Testis (tissue), 3 donors: ENCODE measurements around the gene APOB. TPM values are rescaled to one million over a fixed set of nuclear protein-coding genes. Genes with fewer than 3 reads are reported as not detected.

Source experiments
- DNase-seq: peaks from one replicate; pipeline ENCODE4 v3.0.0-alpha.2; 2019
- H3K27ac ChIP-seq, 2 donors: fragments of 200-600 bp; sonication (generic); one replicate each; pipeline ENCODE4 v1.5.1; 2019
- H3K27me3 ChIP-seq: fragments of 200-600 bp; sonication (generic); one replicate; pipeline ENCODE4 v1.5.1; 2019
- H3K36me3 ChIP-seq: fragments of 200-600 bp; sonication (generic); one replicate; pipeline ENCODE4 v1.5.1; 2017; ENCODE audit warnings: low read depth; ENCODE audit errors: missing control alignments
- H3K4me1 ChIP-seq: fragments of 200-600 bp; sonication (generic); one replicate; pipeline ENCODE4 v1.5.1; 2019
- H3K4me3 ChIP-seq, 2 donors: fragments of 200-600 bp; sonication (generic); one replicate each; pipeline ENCODE4 v1.5.1; 2017 to 2019
- H3K9me3 ChIP-seq: fragments of 200-600 bp; sonication (generic); one replicate; pipeline ENCODE4 v1.5.1; 2017
- POLR2A ChIP-seq: fragments of 450-650 bp; IDR thresholded peaks from one replicate; pipeline ENCODE4 v1.6.1; 2017; ENCODE audit warnings: antibody characterized with exemption, mild to moderate bottlenecking, moderate library complexity
- WGBS, 2 donors: methylation state at CpG; one replicate each; pipeline ENCODE4 v1.1.5; 2018; 5-methylcytosine and 5-hydroxymethylcytosine counted together
- intact Hi-C: fragments of 100-400 bp; cut with DNase I; formaldehyde crosslinking; loops from one replicate; pipeline ENCODE4 v1.15.1; 2023; ENCODE audit warnings: low total_unique reads
- polyA plus RNA-seq: library from polyadenylated mRNA; stranded (reverse); fragments of 350-450 nt; fragmentation: Illumina TruSeq; extraction: RNeasy Lipid Tissue Mini Kit (QIAGEN cat#74804); gene quantifications from one replicate; pipeline ENCODE4 v1.2.3, GENCODE V29; 2014; ENCODE audit warnings: low read depth, low replicate concordance; ENCODE audit not compliant: insufficient read depth
- total RNA-seq, 2 donors: library from RNA; depleted of rRNA; stranded (reverse); fragments of >200 nt; gene quantifications; one replicate each; pipeline ENCODE4 v1.2.3, GENCODE V29; 2016
- TF ChIP-seq, protein P1 (sequence below), 3 experiments: fragments of 450-650 bp in 2 of 3; fragments of 200-600 bp in 1 of 3; sonication (generic) in 1 of 3; IDR thresholded peaks; one replicate each; pipeline ENCODE4 v1.5.1; 2016 to 2019; ENCODE audit warnings: antibody characterized with exemption in 3 of 3, mild to moderate bottlenecking in 2 of 3, moderate library complexity in 1 of 3

Gene APOB
- total and polyA plus RNA-seq, 3 donors from 2014 or later: 0.30 to 0.81 (median 0.39) TPM

DNA sequence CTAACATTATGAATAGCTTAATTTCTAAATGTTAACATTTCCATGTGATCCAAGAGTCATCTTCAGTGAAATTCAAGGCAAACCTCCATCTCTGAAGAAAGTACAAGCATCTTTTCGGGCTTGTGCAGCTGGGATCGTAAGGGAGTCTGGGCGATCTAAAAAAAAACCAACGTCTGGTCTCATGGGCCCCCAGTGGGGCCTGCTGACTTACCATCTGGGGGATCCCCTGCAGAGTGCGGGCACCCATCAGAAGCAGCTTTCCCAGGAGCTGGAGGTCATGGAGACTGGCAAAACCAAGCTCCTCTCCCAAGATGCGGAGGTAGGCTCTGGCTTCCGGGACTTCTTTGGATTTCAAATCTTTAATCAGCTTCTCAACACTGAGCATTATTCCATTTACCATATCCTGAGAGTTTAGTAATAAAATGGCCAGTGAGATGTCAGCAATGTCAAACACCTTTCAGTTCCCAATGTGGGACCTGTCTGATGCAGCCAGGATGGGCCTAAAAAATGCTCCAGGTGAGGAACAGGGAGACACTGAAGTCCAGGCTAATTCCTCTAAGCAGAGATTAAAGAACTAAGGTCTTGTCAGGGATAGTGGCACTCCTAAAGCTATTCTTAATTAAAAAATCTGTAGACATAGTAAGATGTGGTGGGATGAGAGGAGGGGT is 19.0 kb downstream of the APOB start:
- Histone ChIP-seq H3K4me1 (no peaks in the 10 kb centered on the region), H3K27ac (no peak overlapping the region), H3K36me3 (no peaks in the 10 kb centered on the region), H3K27me3 (no peaks in the 10 kb centered on the region), H3K9me3 (no peaks in the 10 kb centered on the region), H3K4me3 (no peak overlapping the region)
- TF ChIP-seq, protein P1, sequence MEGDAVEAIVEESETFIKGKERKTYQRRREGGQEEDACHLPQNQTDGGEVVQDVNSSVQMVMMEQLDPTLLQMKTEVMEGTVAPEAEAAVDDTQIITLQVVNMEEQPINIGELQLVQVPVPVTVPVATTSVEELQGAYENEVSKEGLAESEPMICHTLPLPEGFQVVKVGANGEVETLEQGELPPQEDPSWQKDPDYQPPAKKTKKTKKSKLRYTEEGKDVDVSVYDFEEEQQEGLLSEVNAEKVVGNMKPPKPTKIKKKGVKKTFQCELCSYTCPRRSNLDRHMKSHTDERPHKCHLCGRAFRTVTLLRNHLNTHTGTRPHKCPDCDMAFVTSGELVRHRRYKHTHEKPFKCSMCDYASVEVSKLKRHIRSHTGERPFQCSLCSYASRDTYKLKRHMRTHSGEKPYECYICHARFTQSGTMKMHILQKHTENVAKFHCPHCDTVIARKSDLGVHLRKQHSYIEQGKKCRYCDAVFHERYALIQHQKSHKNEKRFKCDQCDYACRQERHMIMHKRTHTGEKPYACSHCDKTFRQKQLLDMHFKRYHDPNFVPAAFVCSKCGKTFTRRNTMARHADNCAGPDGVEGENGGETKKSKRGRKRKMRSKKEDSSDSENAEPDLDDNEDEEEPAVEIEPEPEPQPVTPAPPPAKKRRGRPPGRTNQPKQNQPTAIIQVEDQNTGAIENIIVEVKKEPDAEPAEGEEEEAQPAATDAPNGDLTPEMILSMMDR (IDR thresholded peaks at IDR 0.05): no peak
- no peak for TF ChIP-seq POLR2A
- DNase-seq: no peak
- intact Hi-C loops: no loop called here
- 92 to 95% methylated on average over 7 of the region's 7 CpGs for WGBS, 2 donors

DNA sequence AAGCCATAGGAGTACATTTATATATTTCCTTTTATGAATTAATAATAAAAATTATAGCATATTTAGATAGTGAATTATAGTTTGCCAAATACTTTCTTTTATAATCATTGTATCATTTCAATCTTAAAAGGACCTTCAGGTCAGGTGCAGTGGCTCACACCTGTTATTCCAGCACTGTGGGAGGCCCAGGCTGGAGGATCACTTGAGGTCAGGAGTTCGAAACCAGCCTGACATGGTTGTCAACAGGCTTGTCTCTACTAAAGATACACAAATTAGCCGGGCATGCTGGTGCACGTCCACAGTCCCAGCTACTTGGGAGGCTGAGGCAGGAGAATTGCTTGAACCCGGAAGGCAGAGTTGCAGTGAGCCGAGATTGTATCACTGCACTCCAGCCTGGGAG is 19.7 kb downstream of the APOB start:
- Histone ChIP-seq H3K9me3 (no peaks in the 10 kb centered on the region), H3K27ac (no peak overlapping the region), H3K27me3 (no peaks in the 10 kb centered on the region), H3K36me3 (no peaks in the 10 kb centered on the region), H3K4me3 (no peak overlapping the region), H3K4me1 (no peaks in the 10 kb centered on the region)
- intact Hi-C loops: no loop called here
- 94 to 95% methylated on average over 5 of the region's 5 CpGs for WGBS, 2 donors
- TF ChIP-seq, protein P1 (IDR thresholded peaks at IDR 0.05): no peak
- no peak for TF ChIP-seq POLR2A
- DNase-seq: no peak

DNA sequence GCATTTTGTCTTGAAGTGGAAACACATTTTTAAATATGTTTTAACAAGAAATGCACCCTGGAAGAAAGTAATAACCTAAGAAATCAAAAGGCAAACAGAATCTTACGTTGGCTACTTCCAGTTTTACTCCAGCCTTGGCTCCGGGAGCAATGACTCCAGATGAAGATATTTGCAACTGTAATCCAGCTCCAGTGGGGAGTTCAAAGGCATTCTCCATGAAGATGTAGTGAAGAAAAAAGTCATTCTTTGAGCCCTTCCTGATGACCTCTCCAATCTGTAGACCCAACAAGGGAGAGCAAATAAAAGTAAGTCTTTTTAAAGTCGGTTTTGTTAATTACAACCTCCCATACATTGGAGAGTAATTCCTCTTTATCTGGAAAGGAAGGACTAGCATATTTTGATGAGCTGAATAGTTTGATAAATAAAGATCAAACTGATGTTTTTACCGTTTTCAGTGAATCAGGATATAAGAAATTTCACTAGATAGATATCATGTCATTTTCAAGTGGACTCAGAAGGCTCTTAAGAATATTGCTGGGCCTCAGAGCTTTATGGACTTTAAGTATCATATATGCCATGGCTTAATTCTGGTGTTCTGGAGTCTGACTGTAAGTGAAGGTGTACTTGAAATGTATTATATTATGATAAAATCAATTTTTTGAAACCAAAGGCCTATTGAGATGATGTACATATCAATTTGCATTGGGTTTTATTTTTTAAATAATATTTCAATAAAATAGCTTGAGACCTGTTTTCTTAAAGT is 20.3 kb downstream of the APOB start:
- intact Hi-C loops: no loop called here

DNA sequence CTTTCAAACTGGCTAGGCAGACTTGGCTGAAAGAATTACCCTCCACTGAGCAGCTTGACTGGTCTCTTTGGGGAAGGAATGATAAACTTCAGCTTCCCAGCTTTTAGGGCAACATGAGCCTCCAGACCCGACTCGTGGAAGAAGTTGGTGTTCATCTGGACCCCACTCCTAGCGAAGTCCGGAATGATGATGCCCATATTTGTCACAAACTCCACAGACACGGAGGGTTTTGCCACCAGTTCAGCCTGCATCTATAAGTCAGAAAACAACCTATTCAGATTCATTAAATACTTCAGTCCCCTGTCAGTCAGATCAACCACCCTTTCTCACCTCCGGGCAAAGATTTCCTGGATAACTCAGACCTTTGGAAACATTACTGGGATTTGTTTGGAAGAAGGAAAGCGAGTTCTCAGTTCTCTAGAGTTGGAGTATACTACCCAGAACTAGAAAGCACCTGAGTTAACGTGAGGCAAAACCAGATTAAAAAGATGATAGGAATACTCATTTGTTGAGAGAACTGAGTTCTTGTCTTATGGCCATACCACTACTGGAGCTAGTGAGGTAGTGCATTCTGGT is 21.0 kb downstream of the APOB start:
- Histone ChIP-seq H3K4me3 (no peak overlapping the region), H3K9me3 (no peaks in the 10 kb centered on the region), H3K4me1 (no peaks in the 10 kb centered on the region), H3K27ac (no peak overlapping the region), H3K36me3 (no peaks in the 10 kb centered on the region), H3K27me3 (no peaks in the 10 kb centered on the region)
- intact Hi-C loops: no loop called here
- TF ChIP-seq, protein P1 (IDR thresholded peaks at IDR 0.05): no peak
- no peak for TF ChIP-seq POLR2A
- 90 to 91% methylated on average over 8 of the region's 8 CpGs for WGBS, 2 donors
- DNase-seq: no peak

More for the DNA sequence above, 20.3 kb downstream of the APOB start:
- Histone ChIP-seq H3K27me3 (no peaks in the 10 kb centered on the region), H3K36me3 (no peaks in the 10 kb centered on the region), H3K9me3 (no peaks in the 10 kb centered on the region), H3K27ac (no peak overlapping the region), H3K4me1 (no peaks in the 10 kb centered on the region), H3K4me3 (no peak overlapping the region)
- TF ChIP-seq, protein P1 (IDR thresholded peaks at IDR 0.05): no peak
- TF ChIP-seq POLR2A: no peak
- 90 to 92% methylated on average over 4 of the region's 4 CpGs for whole genome bisulfite sequencing, 2 donors
- no peak for DNase-seq
